Body of pancreas (tissue), 4 donors: ENCODE measurements around the gene EIF2AK3.

Source experiments
- CTCF ChIP-seq, 7 experiments: fragments of 450-650 bp in 4 of 7; fragments of 200-600 bp in 3 of 7; sonication (generic) in 3 of 7; IDR thresholded peaks; one replicate each; pipeline ENCODE4 v1.5.1; 2016 to 2019; ENCODE audit warnings: antibody characterized with exemption in 7 of 7
- POLR2A ChIP-seq, 3 donors: fragments of 450-650 bp; IDR thresholded peaks; one replicate each; pipeline ENCODE4 v1.6.1; 2016; ENCODE audit warnings: antibody characterized with exemption in 3 of 3, mild to moderate bottlenecking in 2 of 3

GRCh38 chr2:88543541-88544057 is 83.7 kb downstream of the EIF2AK3 start:
- TF ChIP-seq CTCF (IDR thresholded peaks at IDR 0.05) = no peak
- TF ChIP-seq POLR2A (IDR thresholded peaks at IDR 0.05) = no peak
